Peyer's patch (tissue), 4 donors: ENCODE measurements around the gene RNF126.

Experiments
- CTCF ChIP-seq, 6 experiments: fragments of 450-650 bp in 4 of 6; fragments of 200-600 bp in 2 of 6; sonication (generic) in 1 of 6; IDR thresholded peaks; one replicate each; pipeline ENCODE4 v1.5.1; 2017 to 2019; ENCODE audit warnings: antibody characterized with exemption in 6 of 6, mild to moderate bottlenecking in 3 of 6, moderate library complexity in 1 of 6
- POLR2A ChIP-seq, 2 donors: fragments of 450-650 bp; IDR thresholded peaks; one replicate each; pipeline ENCODE4 v1.5.1; 2017; ENCODE audit warnings: antibody characterized with exemption in 2 of 2, mild to moderate bottlenecking in 2 of 2, moderate library complexity in 2 of 2

GRCh38 chr19:601790-602189 lies 61.2 kb downstream of the RNF126 start:
- TF ChIP-seq CTCF (IDR thresholded peaks at IDR 0.05): no peak
- no peak for TF ChIP-seq POLR2A (IDR thresholded peaks at IDR 0.05)
